GM04503 (cell line): ENCODE measurements around the gene PTPRK.
A peak's percentile ranks its signal among the peaks of the same experiment; 100 is the strongest.

Source experiments
- DNase-seq: peaks from one replicate; pipeline ENCODE4 v3.0.0-alpha.2; 2012; ENCODE audit warnings: low read depth

PTPRK gene

GRCh38 chr6:128515550-128516513, 4.6 kb downstream of the PTPRK start:
- no peak for DNase-seq

- no peak for DNase-seq
Observed at GRCh38 chr6:128513878-128514277, 6.5 kb downstream of the PTPRK start.

GRCh38 chr6:128512296-128512695, 8.1 kb downstream of the PTPRK start:
- DNase-seq = no peak

GRCh38 chr6:128511506-128511905, 8.9 kb downstream of the PTPRK start:
- DNase-seq = no peak

- DNase-seq = no peak
Observed at GRCh38 chr6:128509709-128510108, 10.7 kb downstream of the PTPRK start.

- peak; percentile 44 for DNase-seq
Observed at GRCh38 chr6:128508588-128509296, 11.7 kb downstream of the PTPRK start.

- peak; percentile 42 for DNase-seq
Observed at GRCh38 chr6:128507337-128508310, 12.8 kb downstream of the PTPRK start.

GRCh38 chr6:128505603-128506002, 14.8 kb downstream of the PTPRK start:
- no peak for DNase-seq

GRCh38 chr6:128504003-128504654, 16.3 kb downstream of the PTPRK start:
- no peak for DNase-seq

- no peak for DNase-seq
Observed at GRCh38 chr6:128500749-128501600, 19.4 kb downstream of the PTPRK start.

- no peak for DNase-seq
Observed at GRCh38 chr6:128500014-128500413, 20.4 kb downstream of the PTPRK start.

- no peak for DNase-seq
Observed at GRCh38 chr6:128499079-128499731, 21.2 kb downstream of the PTPRK start.

- DNase-seq = no peak
Observed at GRCh38 chr6:128498234-128498633, 22.2 kb downstream of the PTPRK start.

GRCh38 chr6:128495536-128496333, 24.7 kb downstream of the PTPRK start:
- no peak for DNase-seq

GRCh38 chr6:128494440-128494839, 26.0 kb downstream of the PTPRK start:
- DNase-seq = no peak

GRCh38 chr6:128493877-128494276, 26.5 kb downstream of the PTPRK start:
- no peak for DNase-seq

- DNase-seq = no peak
Observed at GRCh38 chr6:128492386-128492785, 28.0 kb downstream of the PTPRK start.

- DNase-seq = no peak
Observed at GRCh38 chr6:128491610-128492206, 28.7 kb downstream of the PTPRK start.
